Subcutaneous abdominal adipose tissue (tissue), 5 donors: ENCODE measurements around the gene HOXC9.
A peak's percentile ranks its signal among the peaks of the same experiment; 100 is the strongest.

Source experiments
- H3K27ac ChIP-seq: one replicate; pipeline ENCODE4 v1.7.0; 2013; ENCODE audit warnings: low read depth, mild to moderate bottlenecking, inconsistent platforms, low read length, moderate library complexity
- H3K27me3 ChIP-seq, 5 donors: one replicate each; pipeline ENCODE4 v1.7.0; 2013; ENCODE audit warnings: low read length in 5 of 5, inconsistent platforms in 1 of 5; ENCODE audit not compliant: control insufficient read depth in 5 of 5, insufficient read depth in 4 of 5
- H3K36me3 ChIP-seq, 5 donors: one replicate each; pipeline ENCODE4 v1.7.0; 2013; ENCODE audit warnings: low read length in 5 of 5; ENCODE audit not compliant: control insufficient read depth in 5 of 5, insufficient read depth in 5 of 5
- H3K4me1 ChIP-seq, 5 donors: one replicate each; pipeline ENCODE4 v1.7.0; 2013; ENCODE audit warnings: low read length in 5 of 5, mild to moderate bottlenecking in 3 of 5, moderate library complexity in 1 of 5; ENCODE audit not compliant: control insufficient read depth in 5 of 5, insufficient read depth in 5 of 5
- H3K4me3 ChIP-seq, 5 donors: one replicate each; pipeline ENCODE4 v1.7.0; 2013; ENCODE audit warnings: low read length in 5 of 5, low read depth in 1 of 5
- H3K9ac ChIP-seq, 5 donors: one replicate each; pipeline ENCODE4 v1.7.0; 2013; ENCODE audit warnings: low read length in 5 of 5, mild to moderate bottlenecking in 4 of 5, moderate library complexity in 3 of 5
- H3K9me3 ChIP-seq, 5 donors: one replicate each; pipeline ENCODE4 v1.7.0; 2013; ENCODE audit warnings: low read length in 5 of 5; ENCODE audit not compliant: control insufficient read depth in 5 of 5
- donor health status: healthy.
- donor health status: healthy.
- donor health status: healthy.
- donor health status: healthy.
- donor health status: healthy.

The HOXC9 gene

DNA sequence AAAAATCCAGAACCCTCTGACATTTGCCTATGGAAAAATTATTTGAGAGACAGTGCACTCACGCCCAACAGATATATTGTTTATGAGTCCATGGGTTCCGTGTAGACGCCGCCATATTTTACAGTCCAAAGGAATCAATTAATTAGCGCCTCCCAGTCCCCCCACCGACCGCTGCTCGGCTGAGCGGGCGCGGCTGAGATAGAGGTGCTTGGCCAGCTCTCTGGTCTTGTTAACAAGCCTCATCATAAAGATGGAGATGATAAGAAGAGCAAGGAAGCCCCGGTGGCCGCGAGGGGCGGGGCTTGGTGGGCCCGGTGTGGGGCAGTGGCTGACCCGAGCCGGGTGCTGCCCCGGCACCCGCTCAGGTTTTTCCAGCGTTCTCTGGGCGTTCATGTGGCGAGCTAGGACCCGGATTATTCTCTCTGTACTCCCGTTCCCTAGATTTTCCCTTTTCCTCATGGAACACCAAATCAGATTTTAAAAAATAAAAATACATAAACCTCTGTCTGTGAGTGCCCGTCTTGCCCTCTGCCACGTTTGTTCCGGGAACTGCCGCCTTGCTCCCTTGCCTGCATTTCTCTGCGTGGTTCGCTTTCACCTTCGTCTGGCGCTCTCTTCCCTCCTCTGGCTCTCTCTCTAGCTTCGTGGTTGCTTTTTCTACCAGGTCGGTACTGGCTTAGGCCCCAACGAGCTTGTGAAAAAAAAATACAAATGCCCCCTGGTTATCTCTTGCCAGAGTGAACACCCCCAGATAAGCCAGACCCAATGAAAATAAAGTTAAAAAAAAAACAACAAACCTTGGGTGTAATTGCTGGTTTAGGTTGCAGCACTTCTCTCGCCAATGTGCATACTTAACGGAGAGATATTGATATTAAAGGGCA lies 36.3 kb upstream of the HOXC9 start:
- Histone ChIP-seq H3K36me3 (no peaks in the 10 kb centered on the region), H3K27me3 (peaks cover 85 to 100% (median 88%) of the 10 kb centered on the region in 5 donors), H3K4me3 (no peak overlapping the region), H3K9me3 (peaks cover 0 to 2% (median 0%) of the 10 kb centered on the region in 5 donors), H3K9ac (no peak overlapping the region), H3K4me1 (peaks cover 0 to 17% (median 15%) of the 10 kb centered on the region in 5 donors), H3K27ac (no peak overlapping the region)

DNA sequence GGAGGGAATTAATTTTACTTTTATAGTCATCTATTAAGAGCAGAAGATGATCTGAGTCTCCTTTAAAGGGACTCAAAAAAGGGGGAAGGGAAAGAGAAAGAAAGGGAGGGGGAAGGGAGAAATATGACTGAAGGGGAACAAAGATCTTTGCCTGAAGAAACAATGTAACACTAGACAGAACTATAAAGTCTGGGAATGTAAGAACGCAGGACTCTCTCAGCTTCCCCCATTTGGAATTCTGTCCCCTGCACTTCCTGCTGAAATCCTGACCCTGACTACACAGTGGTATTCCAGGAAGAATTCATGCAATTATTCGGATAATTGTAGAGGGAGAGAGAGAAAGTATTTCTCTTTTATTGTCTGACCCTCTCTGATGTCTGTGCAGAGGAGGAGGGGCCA lies 35.6 kb upstream of the HOXC9 start:
- H3K27me3 ChIP-seq: peaks cover 85 to 100% (median 90%) of the 10 kb centered on the region in 5 donors
- peaks cover 0 to 17% (median 15%) of the 10 kb centered on the region in 5 donors for H3K4me1 ChIP-seq
- H3K9ac ChIP-seq: no peak overlapping the region
- peaks cover 0 to 2% (median 0%) of the 10 kb centered on the region in 5 donors for H3K9me3 ChIP-seq
- no peaks in the 10 kb centered on the region for H3K36me3 ChIP-seq
- no peak overlapping the region for H3K4me3 ChIP-seq
- no peak overlapping the region for H3K27ac ChIP-seq

DNA sequence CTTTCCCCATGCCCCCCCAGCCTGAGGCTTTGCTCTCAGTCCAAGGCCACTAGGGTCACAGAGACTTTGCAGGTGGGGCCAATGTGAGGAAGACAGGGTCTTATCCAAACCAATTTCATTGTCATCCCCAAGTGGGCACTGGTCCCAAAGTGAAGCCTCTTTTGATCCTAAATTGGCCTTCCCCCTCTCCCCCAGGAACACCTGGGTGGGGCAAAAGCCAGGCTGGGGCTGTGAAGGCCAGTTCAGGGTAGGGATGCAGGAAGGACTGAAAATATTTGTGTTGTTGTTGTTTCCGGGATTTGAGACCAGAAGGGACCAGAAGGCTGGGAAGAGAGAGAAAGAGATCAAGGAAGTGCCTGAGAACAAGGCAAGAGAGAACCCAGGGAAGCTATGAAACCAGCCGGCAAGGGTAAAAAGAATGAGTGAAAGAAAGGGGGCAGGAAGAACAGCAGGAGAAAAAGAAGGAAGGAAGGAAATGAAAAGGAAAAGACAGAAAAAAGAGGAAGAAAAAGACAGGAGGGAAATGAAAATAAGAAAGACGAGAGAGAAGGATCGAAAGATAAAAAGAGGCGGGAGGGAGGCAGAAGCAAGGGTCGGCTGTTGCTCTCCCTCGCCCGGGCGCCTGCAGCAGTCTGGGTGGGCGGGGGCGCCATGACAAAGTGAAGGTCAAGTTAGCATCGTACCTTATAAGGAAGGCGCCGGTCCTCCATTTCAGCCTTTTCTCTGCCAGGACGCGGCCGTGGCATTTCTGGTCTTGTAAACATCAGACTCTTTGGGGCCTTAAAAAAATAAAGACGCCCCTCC lies 34.5 kb upstream of the HOXC9 start:
- no peak overlapping the region for H3K27ac ChIP-seq
- H3K4me1 ChIP-seq: peaks cover 0 to 17% (median 15%) of the 10 kb centered on the region in 5 donors
- H3K36me3 ChIP-seq: no peaks in the 10 kb centered on the region
- no peak overlapping the region for H3K9ac ChIP-seq
- H3K27me3 ChIP-seq: peaks cover 83 to 100% (median 89%) of the 10 kb centered on the region in 5 donors
- H3K9me3 ChIP-seq: peaks cover 0 to under 1% (median 0%) of the 10 kb centered on the region in 5 donors
- no peak overlapping the region for H3K4me3 ChIP-seq

DNA sequence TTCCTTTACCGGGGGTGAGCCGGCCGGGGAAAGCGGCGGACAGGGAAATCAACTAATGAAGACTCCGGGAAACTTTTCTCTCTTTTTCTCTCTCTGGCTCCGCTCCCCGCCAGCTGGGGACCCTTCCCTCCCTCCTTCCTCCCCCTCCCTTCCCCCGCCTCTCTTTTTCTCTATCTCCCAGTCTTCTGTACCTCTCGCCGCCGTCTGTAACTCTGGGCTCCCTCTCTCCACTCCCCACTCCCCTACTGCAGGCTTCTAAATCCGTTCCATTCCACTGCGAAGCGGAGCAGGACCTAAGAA lies 33.9 kb upstream of the HOXC9 start:
- no peaks in the 10 kb centered on the region for H3K36me3 ChIP-seq
- H3K4me3 ChIP-seq: peak overlapping the region in 1 of 5 donors; percentile 17
- no peak overlapping the region for H3K9ac ChIP-seq
- no peaks in the 10 kb centered on the region for H3K9me3 ChIP-seq
- H3K27me3 ChIP-seq: peaks cover 81 to 100% (median 90%) of the 10 kb centered on the region in 5 donors
- peaks cover 0 to 14% (median 12%) of the 10 kb centered on the region in 5 donors for H3K4me1 ChIP-seq
- H3K27ac ChIP-seq: no peak overlapping the region

DNA sequence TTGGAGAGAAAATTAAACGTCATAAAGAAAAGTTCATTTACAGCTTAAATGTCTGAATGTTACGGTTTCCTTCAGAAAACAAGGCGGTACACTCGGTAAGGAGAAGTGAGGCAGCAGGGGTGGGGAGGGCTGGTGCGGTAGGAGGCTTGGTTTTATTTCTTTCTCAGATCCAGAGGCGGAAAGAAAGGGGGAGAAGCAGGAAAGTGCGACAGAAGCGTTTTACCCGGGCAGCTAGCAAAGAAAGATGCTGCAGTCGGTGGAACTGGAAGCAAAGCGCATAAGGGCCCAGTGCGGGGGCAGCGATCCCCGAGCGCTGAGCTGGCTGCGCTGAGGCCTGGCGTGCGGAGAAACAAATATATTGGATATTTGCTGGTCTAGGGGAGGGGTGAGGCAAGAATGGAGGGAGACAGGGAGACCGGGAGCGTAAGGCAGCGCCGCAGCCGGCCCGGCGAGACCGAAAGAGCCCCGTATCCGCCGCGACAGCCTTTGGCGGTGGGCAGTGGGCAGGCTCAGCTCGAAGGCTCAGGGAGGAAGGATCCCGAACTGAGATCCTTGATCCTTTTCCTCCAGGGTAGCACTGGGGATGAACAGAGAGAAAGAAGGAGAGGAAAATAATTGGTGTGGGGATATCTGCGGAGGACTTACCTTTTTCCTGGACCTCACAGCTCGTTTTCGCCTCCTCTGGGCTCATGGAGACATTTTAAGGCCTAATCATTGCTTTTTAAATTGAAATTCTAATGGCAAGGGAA lies 33.4 kb upstream of the HOXC9 start:
- no peak overlapping the region for H3K9ac ChIP-seq
- H3K4me1 ChIP-seq: peaks cover 0 to 13% (median 8%) of the 10 kb centered on the region in 5 donors
- H3K9me3 ChIP-seq: no peaks in the 10 kb centered on the region
- H3K4me3 ChIP-seq: peak overlapping the region in 2 of 5 donors; percentile 9 to 17
- no peak overlapping the region for H3K27ac ChIP-seq
- no peaks in the 10 kb centered on the region for H3K36me3 ChIP-seq
- H3K27me3 ChIP-seq: peaks cover 77 to 100% (median 90%) of the 10 kb centered on the region in 5 donors

DNA sequence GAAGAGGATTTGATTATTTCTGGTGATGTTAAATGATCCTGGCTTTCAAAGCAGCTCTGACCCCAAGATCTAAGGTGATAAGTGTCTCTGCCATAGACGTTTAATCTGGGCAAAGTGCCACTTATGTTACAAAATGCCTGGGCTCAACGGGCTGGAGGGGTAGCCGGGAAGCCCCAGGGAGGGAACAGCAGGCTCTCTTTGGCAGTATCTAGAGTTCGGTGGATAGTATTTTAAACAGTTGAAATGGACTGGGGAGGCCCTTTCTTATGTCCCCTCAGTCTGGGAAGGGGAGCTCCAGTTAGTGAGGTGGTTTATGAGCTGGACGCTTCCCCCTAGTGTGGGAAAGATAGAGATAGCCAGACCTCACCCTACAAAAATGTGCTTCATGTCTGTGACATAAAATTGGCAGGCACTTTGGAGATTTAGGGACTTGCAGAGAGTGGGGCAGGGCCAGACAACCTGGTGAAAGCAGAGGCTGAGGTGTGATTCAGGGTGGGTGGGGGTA lies 32.5 kb upstream of the HOXC9 start:
- Histone ChIP-seq H3K9me3 (no peaks in the 10 kb centered on the region), H3K27ac (no peak overlapping the region), H3K27me3 (peaks cover 77 to 100% (median 90%) of the 10 kb centered on the region in 5 donors), H3K4me1 (peaks cover 0 to 13% (median 8%) of the 10 kb centered on the region in 5 donors), H3K36me3 (no peaks in the 10 kb centered on the region), H3K4me3 (no peak overlapping the region), H3K9ac (no peak overlapping the region)

DNA sequence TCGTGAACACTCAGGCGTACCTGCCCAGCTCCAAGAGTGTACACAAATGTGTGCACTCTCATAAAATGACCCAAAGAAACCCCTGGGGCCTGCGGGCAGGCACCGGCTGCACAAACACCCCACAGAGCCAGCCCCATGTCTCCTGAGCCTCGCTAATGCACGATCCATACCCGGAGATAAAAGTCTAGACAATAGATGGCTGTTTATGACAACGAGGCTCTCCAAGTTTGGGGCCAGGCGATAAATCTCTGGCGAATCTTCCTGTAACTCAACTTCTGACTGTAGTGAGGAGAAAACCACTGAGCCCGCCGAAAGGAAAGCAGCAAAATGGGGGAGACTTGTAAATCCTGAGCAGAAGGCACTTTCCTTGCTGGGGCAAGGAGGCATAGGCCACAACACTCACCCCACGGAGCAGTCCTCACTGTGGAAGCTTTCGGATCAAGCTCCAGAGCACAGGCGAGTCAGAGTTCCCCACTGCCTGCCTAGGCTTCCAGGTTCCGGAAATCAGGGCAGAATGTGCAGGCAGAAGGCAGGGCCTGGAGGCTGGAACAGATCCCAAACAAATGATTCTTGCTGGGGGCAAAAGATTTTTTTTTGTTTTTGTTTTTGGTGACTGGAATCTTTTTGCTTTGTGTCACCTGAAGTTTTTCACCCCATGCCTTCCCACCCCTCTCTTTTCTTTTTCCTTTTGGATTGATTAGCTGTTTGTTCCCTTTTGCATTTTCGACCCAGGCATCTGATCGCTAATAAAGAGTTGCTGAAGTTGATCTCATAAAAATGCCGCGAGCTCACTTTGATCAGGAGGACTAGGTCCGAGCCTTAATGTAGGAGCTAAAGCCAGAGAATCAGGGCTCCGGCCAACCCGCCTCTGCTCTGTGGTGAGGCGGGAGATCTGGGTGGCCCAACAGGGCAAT lies 31.5 kb upstream of the HOXC9 start:
- H3K9ac ChIP-seq: no peak overlapping the region
- no peak overlapping the region for H3K27ac ChIP-seq
- H3K4me1 ChIP-seq: peaks cover 0 to 20% (median 14%) of the 10 kb centered on the region in 5 donors
- peaks cover 0 to 4% (median 0%) of the 10 kb centered on the region in 5 donors for H3K9me3 ChIP-seq
- H3K27me3 ChIP-seq: peaks cover 77 to 100% (median 89%) of the 10 kb centered on the region in 5 donors
- H3K36me3 ChIP-seq: no peaks in the 10 kb centered on the region
- no peak overlapping the region for H3K4me3 ChIP-seq

DNA sequence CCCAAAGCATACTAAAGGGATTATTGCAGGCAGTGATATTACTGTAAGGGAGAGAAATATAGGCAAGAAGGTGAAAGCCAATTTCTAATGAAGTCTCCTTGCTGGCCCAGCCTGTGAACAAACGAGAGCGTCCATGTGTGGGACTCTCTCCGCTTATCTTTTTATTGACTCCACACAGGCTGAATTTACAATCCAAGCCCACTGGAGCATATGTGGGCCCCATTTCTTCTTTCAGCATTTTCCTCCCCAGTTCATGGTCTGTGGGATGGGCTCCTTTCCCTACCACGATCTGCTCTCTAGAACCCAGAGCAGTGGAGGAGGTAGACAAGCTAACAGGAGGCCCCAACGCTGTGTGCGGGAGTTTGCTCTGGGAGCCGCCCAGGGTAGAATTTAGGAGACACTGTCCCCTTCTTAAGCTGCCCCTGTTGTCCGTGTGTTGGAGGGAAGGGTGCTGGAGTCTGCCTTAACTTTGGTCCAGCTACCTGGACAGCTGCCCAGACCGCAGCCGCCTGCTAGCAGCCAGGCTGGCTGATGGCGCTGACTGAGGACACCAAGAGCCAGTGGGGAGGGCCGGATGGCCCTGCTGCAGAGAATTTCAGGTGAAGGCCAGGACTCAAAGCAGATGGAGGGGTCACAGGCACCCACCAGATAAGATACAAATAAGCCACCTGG lies 30.2 kb upstream of the HOXC9 start:
- no peaks in the 10 kb centered on the region for H3K36me3 ChIP-seq
- H3K4me1 ChIP-seq: peaks cover 0 to 26% (median 22%) of the 10 kb centered on the region in 5 donors
- H3K27me3 ChIP-seq: peaks cover 65 to 95% (median 81%) of the 10 kb centered on the region in 5 donors
- no peak overlapping the region for H3K9ac ChIP-seq
- peaks cover 0 to 4% (median 0%) of the 10 kb centered on the region in 5 donors for H3K9me3 ChIP-seq
- H3K27ac ChIP-seq: no peak overlapping the region
- no peak overlapping the region for H3K4me3 ChIP-seq
